NT2/D1 (cell line): ENCODE measurements around the gene GDF9.

Source experiments
- DNase-seq: peaks from one replicate; pipeline ENCODE4 v3.0.0-alpha.2; 2011; ENCODE audit warnings: low read depth, low spot score
- H3K27me3 ChIP-seq: 2 replicates; pipeline ENCODE4 v1.6.0; 2011; ENCODE audit warnings: mild to moderate bottlenecking; ENCODE audit not compliant: insufficient read length, insufficient read depth
- H3K36me3 ChIP-seq: 2 replicates; pipeline ENCODE4 v1.6.1; 2011; ENCODE audit warnings: mild to moderate bottlenecking, low read length, mixed read lengths; ENCODE audit not compliant: insufficient read depth, insufficient read length
- H3K4me1 ChIP-seq: 2 replicates; pipeline ENCODE4 v1.5.1; 2011; ENCODE audit not compliant: insufficient read depth, insufficient read length
- H3K4me3 ChIP-seq: 2 replicates; pipeline ENCODE4 v1.5.1; 2011; ENCODE audit warnings: low read depth; ENCODE audit not compliant: insufficient read length
- H3K9ac ChIP-seq: 2 replicates; pipeline ENCODE4 v1.6.0; 2011; ENCODE audit warnings: low read depth; ENCODE audit not compliant: insufficient read length
- H3K9me3 ChIP-seq: 2 replicates; pipeline ENCODE4 v1.5.1; 2011; ENCODE audit warnings: mild to moderate bottlenecking, low read length; ENCODE audit not compliant: insufficient read depth
- SUZ12 ChIP-seq: IDR thresholded peaks from 2 replicates; pipeline ENCODE4 v1.6.1; 2011; ENCODE audit not compliant: insufficient read length, insufficient read depth; ENCODE audit errors: extremely low read depth
- YY1 ChIP-seq: IDR thresholded peaks from 2 replicates; pipeline ENCODE4 v1.6.1; 2011; ENCODE audit not compliant: insufficient read length, insufficient read depth
- ZNF274 ChIP-seq: IDR thresholded peaks from 2 replicates; pipeline ENCODE4 v1.6.1; 2011; ENCODE audit warnings: mild to moderate bottlenecking, low read depth, low read length

GDF9 gene

GRCh38 chr5:132822650-132823480 lies 43.4 kb downstream of the GDF9 start:
- Histone ChIP-seq H3K36me3 (peaks cover 3% of the 10 kb centered on the region), H3K4me3 (no peak overlapping the region), H3K4me1 (peaks cover 3% of the 10 kb centered on the region), H3K27me3 (peaks cover 25% of the 10 kb centered on the region), H3K9ac (peak overlapping the region; percentile 8), H3K9me3 (no peaks in the 10 kb centered on the region)
- TF ChIP-seq SUZ12 (no peak), YY1 (no peak), ZNF274 (no peak)
- no peak for DNase-seq

- H3K27me3 ChIP-seq: peaks cover 17% of the 10 kb centered on the region
- H3K36me3 ChIP-seq: peaks cover 3% of the 10 kb centered on the region
- H3K9me3 ChIP-seq: no peaks in the 10 kb centered on the region
- no peak overlapping the region for H3K9ac ChIP-seq
- DNase-seq: no peak
- no peak overlapping the region for H3K4me3 ChIP-seq
- TF ChIP-seq SUZ12 (no peak), ZNF274 (no peak), YY1 (no peak)
- peaks cover 3% of the 10 kb centered on the region for H3K4me1 ChIP-seq
These were observed 44.5 kb downstream of the GDF9 start for GRCh38 chr5:132821791-132822190.

DNA sequence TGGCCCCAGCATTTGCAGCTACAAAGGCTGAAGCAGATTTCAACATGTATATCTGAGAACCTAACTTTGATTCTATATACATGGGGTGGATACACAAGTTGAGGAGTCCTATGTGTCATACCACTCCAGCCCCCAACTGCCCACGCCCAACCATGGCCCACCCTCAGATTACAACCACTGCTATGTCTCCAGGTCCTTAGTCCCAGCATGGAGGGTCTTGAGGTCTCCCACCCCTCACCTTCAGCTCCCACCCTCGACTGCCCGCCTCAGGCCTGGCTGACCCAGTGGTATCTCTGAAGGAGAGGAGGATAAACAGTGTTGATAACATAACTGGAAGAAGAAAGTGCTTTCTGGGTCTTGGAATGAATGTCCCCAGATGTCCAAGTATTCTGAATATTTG lies 44.9 kb downstream of the GDF9 start:
- no peak for TF ChIP-seq SUZ12
- no peak for TF ChIP-seq ZNF274
- no peak for TF ChIP-seq YY1

DNA sequence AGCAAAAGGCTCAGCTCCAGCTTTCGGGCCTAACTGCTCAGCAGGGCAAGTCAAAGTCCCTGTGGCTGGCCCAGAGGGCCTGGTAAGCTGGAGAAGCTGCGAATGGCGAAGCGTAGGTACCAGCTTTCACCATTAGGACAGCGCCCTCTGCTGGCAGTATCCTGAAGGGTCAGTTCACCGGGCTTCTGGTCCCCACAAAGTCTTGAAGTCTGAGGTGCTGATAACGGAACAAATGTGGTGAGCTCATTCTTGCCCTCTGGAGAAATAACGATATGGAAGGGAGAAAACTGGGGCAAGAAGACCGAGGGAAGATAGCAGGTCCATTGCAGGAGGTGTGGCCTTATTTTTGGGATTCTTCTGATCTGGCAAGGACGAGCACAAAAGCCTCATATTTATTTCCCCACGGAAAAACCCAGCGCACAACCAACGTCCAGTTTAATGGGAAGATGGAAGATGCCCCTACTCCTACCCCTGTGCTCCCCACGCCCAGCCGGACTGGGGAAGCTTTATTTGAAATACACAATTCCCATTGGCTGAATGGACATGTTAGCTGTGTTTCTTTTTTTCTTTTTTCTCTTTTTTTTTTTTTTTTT lies 46.0 kb downstream of the GDF9 start:
- peak; percentile 78 for DNase-seq
- Histone ChIP-seq H3K9ac (no peak overlapping the region), H3K9me3 (peaks cover 3% of the 10 kb centered on the region; the same call in 1 of the 2 replicates), H3K4me1 (no peaks in the 10 kb centered on the region), H3K4me3 (no peak overlapping the region), H3K36me3 (peaks cover 3% of the 10 kb centered on the region), H3K27me3 (peaks cover 13% of the 10 kb centered on the region)
- TF ChIP-seq ZNF274 (no peak), SUZ12 (no peak), YY1 (no peak)

More for the DNA sequence above, 44.9 kb downstream of the GDF9 start:
- Histone ChIP-seq H3K27me3 (peaks cover 13% of the 10 kb centered on the region), H3K9ac (no peak overlapping the region), H3K36me3 (peaks cover 3% of the 10 kb centered on the region), H3K9me3 (no peaks in the 10 kb centered on the region), H3K4me1 (peaks cover 3% of the 10 kb centered on the region), H3K4me3 (no peak overlapping the region)
- no peak for DNase-seq

GRCh38 chr5:132819468-132819867 lies 46.8 kb downstream of the GDF9 start:
- TF ChIP-seq SUZ12 (no peak), ZNF274 (no peak), YY1 (no peak)
- no peak for DNase-seq
- H3K9me3 ChIP-seq: peaks cover 10% of the 10 kb centered on the region; the same call in 1 of the 2 replicates
- peaks cover 2% of the 10 kb centered on the region for H3K4me1 ChIP-seq
- peaks cover 3% of the 10 kb centered on the region for H3K36me3 ChIP-seq
- no peak overlapping the region for H3K9ac ChIP-seq
- peaks cover 15% of the 10 kb centered on the region for H3K27me3 ChIP-seq
- H3K4me3 ChIP-seq: no peak overlapping the region

DNA sequence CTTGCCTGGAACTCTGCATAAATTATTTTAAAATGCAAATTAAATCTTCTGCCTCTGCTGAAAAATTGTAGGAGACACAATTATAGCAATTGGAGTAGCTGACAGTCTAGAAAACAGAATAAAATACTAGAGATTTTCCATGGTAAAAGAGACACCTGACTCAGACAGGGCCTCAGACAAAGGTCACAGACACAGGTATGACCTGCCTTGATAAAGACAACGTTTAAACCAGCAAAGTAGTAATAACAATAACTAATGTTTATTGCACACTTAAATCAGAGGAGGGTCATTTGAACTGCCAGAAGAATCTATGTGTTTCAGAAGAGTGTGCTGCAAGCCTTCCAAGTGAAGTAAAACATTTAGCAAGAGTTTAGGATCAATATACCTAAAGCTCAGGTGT lies 49.3 kb downstream of the GDF9 start:
- TF ChIP-seq ZNF274: no peak
- TF ChIP-seq YY1: no peak
- no peak for TF ChIP-seq SUZ12
- Histone ChIP-seq H3K4me1 (peaks cover 2% of the 10 kb centered on the region), H3K36me3 (no peaks in the 10 kb centered on the region), H3K27me3 (peaks cover 38% of the 10 kb centered on the region), H3K9me3 (peaks cover 11% of the 10 kb centered on the region; the same call in 1 of the 2 replicates), H3K9ac (no peak overlapping the region), H3K4me3 (no peak overlapping the region)
- no peak for DNase-seq

DNA sequence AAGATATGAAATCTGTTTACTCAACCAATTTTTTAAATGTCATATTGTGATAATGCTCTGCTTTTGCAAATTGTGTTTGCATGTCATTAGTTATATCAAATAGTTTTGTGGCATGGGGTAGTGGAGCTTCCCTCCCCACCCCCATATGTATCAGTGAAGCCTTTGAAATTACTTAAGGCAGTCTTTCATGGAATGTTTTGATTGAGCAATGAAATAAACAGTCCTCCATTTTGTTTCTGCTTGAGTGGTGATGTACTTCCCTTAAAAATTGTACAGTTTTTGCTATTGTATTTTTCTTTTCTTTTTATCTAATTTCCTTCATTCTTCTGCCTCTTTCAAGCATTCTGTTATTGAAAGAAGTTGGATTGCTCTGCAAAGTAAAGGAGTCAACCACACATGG lies 49.7 kb downstream of the GDF9 start:
- H3K9me3 ChIP-seq: peaks cover 11% of the 10 kb centered on the region; the same call in 1 of the 2 replicates
- DNase-seq: no peak
- peaks cover 43% of the 10 kb centered on the region for H3K27me3 ChIP-seq
- H3K4me1 ChIP-seq: peaks cover 2% of the 10 kb centered on the region
- no peak overlapping the region for H3K4me3 ChIP-seq
- no peaks in the 10 kb centered on the region for H3K36me3 ChIP-seq
- H3K9ac ChIP-seq: no peak overlapping the region
- no peak for TF ChIP-seq ZNF274
- TF ChIP-seq SUZ12: no peak
- no peak for TF ChIP-seq YY1
